WERI-Rb-1 (cell line): ENCODE measurements around the gene ULK1.
"Not testable (repeated sequence)": the region's sequence is repeated elsewhere in the genome, so short reads cannot be mapped to it uniquely, and the experiment has no call there.

Experiments
- DNase-seq: peaks from one replicate; pipeline ENCODE4 v3.0.0-alpha.2; 2020
- H3K27ac ChIP-seq: fragments of 250-450 bp; sonication (Bioruptor Pico); 2 replicates; pipeline ENCODE4 v1.5.1; 2020; ENCODE audit warnings: mild to moderate bottlenecking, moderate library complexity
- H3K27me3 ChIP-seq: fragments of 250-450 bp; sonication (Bioruptor Pico); 2 replicates; pipeline ENCODE4 v1.5.1; 2021; ENCODE audit warnings: mild to moderate bottlenecking, low read depth, moderate library complexity; ENCODE audit not compliant: insufficient read depth, severe bottlenecking
- H3K36me3 ChIP-seq: fragments of 250-450 bp; sonication (Bioruptor Pico); 2 replicates; pipeline ENCODE4 v1.5.1; 2020; ENCODE audit warnings: mild to moderate bottlenecking, moderate library complexity
- H3K4me3 ChIP-seq: 2 replicates; pipeline ENCODE4 v1.5.1; 2011; ENCODE audit warnings: low read depth, mild to moderate bottlenecking, control low read depth, low read length
- H3K9me3 ChIP-seq: fragments of 250-450 bp; sonication (Bioruptor Pico); 2 replicates; pipeline ENCODE4 v1.5.1; 2021; ENCODE audit warnings: mild to moderate bottlenecking, moderate library complexity; ENCODE audit not compliant: severe bottlenecking
- TF ChIP-seq, protein P1 (sequence below): IDR thresholded peaks from 2 replicates; pipeline ENCODE4 v1.5.1; 2011; ENCODE audit warnings: low read depth, mild to moderate bottlenecking, control low read depth, inconsistent platforms, low read length

The ULK1 gene

DNA sequence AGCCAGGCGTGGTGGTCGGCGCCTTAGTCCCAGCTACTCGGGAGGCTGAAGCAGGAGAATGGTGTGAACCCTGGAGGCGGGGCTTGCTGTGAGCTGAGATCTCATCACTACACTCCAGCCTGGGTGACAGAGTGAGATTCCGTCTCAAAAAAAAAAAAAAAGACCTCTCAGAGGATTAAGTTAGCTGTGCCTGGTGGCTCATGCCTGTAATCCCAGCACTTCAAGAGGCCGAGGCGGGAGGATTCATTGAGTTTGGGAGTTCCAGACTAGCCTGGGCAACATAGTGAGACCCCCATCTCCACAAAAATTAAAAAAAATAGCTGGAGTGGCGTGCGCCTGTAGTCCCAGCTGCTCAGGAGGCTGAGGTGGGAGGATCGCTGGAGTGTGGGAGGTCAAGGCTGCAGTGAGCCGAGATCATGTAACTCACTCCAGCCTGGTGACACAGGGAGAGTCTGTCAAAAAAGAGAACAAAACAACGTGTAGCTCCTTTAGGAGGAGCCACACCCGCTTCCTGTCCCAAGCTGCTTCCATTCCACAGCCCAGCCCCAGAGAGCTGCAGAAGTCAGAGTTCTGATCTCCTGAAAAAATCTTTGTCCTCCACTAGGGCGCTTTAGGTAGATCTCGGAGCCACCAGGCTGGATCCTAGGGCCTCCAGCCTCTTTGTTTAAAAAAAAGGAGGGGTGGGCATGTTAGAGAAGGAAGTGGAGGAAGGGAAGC lies 11.5 kb upstream of the ULK1 start:
- no peak for DNase-seq
- H3K9me3 ChIP-seq, result peaks cover 7% of the 10 kb centered on the region
- H3K36me3 ChIP-seq, result no peaks in the 10 kb centered on the region
- H3K27ac ChIP-seq, result no peak overlapping the region
- H3K4me3 ChIP-seq, result no peak overlapping the region
- TF ChIP-seq, protein P1, sequence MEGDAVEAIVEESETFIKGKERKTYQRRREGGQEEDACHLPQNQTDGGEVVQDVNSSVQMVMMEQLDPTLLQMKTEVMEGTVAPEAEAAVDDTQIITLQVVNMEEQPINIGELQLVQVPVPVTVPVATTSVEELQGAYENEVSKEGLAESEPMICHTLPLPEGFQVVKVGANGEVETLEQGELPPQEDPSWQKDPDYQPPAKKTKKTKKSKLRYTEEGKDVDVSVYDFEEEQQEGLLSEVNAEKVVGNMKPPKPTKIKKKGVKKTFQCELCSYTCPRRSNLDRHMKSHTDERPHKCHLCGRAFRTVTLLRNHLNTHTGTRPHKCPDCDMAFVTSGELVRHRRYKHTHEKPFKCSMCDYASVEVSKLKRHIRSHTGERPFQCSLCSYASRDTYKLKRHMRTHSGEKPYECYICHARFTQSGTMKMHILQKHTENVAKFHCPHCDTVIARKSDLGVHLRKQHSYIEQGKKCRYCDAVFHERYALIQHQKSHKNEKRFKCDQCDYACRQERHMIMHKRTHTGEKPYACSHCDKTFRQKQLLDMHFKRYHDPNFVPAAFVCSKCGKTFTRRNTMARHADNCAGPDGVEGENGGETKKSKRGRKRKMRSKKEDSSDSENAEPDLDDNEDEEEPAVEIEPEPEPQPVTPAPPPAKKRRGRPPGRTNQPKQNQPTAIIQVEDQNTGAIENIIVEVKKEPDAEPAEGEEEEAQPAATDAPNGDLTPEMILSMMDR, result no peak
- no peaks in the 10 kb centered on the region for H3K27me3 ChIP-seq

- TF ChIP-seq, protein P1, result no peak
- Histone ChIP-seq H3K4me3 (no peak overlapping the region), H3K27me3 (no peaks in the 10 kb centered on the region), H3K9me3 (peaks cover 7% of the 10 kb centered on the region), H3K36me3 (no peaks in the 10 kb centered on the region), H3K27ac (no peak overlapping the region)
- DNase-seq, result no peak
Measured at GRCh38 chr12:131883521-131883900, 10.9 kb upstream of the ULK1 start.

- DNase-seq, H3K9me3 ChIP-seq, H3K4me3 ChIP-seq, H3K36me3 ChIP-seq, H3K27ac ChIP-seq, H3K27me3 ChIP-seq: not testable (repeated sequence)
Measured at GRCh38 chr12:131885076-131885475, 9.3 kb upstream of the ULK1 start.

DNA sequence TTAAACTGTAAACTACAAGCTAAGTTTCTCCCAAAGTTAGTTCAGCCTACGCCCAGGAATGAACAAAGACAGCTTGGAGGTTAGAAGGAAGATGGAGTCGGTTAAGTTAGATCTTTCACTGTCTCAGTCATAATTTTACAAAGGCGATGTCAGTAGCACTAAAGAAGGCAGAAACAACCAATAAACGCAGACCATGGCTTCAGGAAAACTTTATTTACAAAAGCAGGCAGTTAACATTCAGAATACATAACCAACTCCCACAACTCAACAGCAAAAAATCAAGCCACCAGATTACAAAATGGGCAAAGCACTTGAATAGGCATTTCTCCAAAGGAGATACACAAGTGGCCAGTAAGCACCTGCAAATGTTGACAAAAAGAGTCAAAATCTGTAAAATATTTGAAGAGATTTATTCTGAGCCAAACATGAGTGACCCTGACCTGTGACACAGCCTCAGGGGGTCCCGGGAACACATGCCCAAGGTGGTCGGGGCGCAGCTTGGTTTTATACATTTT lies 8.8 kb upstream of the ULK1 start:
- Histone ChIP-seq H3K27ac (no peak overlapping the region), H3K4me3 (no peak overlapping the region), H3K36me3 (no peaks in the 10 kb centered on the region), H3K27me3 (no peaks in the 10 kb centered on the region), H3K9me3 (peaks cover 7% of the 10 kb centered on the region)
- TF ChIP-seq, protein P1, result no peak
- DNase-seq, result no peak

DNA sequence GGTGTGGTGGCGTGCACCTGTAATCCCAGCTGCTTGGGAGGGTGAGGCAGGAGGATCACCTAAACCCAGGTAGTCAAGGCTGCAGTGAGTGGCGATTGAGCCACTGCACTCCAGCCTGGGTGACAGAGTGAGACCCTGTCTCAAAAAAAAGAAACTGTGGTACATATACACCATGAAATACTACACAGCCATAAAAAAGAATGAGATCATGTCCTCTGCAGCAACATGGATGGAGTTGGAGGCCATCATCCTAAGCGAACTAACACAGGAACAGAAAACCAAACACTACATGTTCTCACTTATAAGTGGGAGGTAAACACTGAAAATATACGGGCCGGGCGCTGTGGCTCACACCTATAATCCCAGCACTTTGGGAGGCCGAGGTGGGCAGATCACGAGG lies 2.7 kb upstream of the ULK1 start:
- not testable (repeated sequence) for H3K9me3 ChIP-seq, DNase-seq, H3K27me3 ChIP-seq, H3K36me3 ChIP-seq, H3K4me3 ChIP-seq, H3K27ac ChIP-seq

DNA sequence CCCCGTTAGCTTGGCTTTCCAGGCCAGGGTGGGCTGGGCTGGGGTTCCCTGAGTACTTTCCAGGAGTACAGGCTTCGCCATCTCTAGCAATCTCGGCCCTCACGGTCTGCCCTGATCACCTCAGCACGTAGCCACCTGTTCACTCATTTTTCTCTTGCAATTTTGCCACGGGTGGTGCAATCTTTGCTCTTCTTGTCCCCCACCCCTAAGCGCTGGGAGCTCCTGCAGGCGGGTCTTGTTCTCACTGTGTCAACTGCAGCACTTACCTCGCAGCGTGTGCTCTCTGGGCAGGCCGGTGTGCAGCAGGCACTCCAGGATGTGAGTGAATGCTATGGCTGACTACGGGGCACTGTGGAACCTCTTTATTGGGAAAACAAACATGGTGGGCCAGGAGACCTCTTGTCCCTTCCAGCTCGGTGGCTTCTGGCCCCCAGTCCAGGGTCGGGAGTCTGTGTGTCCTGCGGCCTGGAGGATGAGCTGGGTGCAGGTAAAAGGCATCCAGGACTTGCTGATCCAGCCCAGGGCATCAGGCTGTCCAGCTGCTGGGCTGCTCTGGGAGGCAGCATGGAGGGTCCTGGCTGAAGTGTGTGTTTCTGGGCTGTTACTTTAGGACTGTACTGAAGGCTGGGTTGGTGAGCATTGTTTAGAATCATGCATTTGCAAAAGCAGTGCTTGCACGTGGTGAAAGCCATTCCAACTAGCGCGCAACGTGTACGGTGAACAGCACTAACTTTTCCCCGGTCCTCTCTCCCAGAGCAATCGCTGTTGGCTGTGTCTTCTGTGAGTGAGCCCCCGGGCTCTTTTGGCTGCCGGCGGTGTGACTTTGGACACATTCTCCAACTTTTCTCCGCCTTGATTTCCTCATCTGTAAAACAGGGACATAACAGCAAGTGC lies 1.5 kb upstream of the ULK1 start:
- H3K4me3 ChIP-seq, result no peak overlapping the region
- H3K36me3 ChIP-seq, result peaks cover 15% of the 10 kb centered on the region
- H3K9me3 ChIP-seq, result no peaks in the 10 kb centered on the region
- TF ChIP-seq, protein P1, result no peak
- no peaks in the 10 kb centered on the region for H3K27me3 ChIP-seq
- H3K27ac ChIP-seq, result no peak overlapping the region
- no peak for DNase-seq
